OCI-LY3 (cell line): ENCODE results near the gene LILRB5.

ENCODE experiments used
- H2AFZ ChIP-seq: fragments of 200-600, 300-600 bp; shearing (Covaris generic); 2 replicates; pipeline ENCODE4 v1.6.0; 2014; ENCODE audit warnings: antibody characterized with exemption, low read depth, low read length
- H3K27ac ChIP-seq: fragments of 200-600, 300-600 bp; sonication (generic); 2 replicates; pipeline ENCODE4 v1.5.1; 2014; ENCODE audit warnings: mild to moderate bottlenecking, low read length, moderate library complexity, mixed read lengths
- H3K27me3 ChIP-seq: fragments of 200-600, 300-600 bp; sonication (generic); 2 replicates; pipeline ENCODE4 v1.6.1; 2014; ENCODE audit warnings: low read depth, low read length, mixed read lengths
- H3K36me3 ChIP-seq: fragments of 200-600, 300-600 bp; sonication (generic); replicated peaks from 2 replicates; pipeline ENCODE3; 2014; ENCODE audit warnings: low read depth, low read length, mixed read lengths
- H3K4me1 ChIP-seq: fragments of 300-600, 200-600 bp; sonication (generic); 2 replicates; pipeline ENCODE4 v1.6.1; 2014; ENCODE audit warnings: low read length, mixed read lengths
- H3K4me2 ChIP-seq: fragments of 200-600, 300-600 bp; sonication (generic); 2 replicates; pipeline ENCODE4 v1.6.1; 2014; ENCODE audit warnings: low read length, mixed read lengths
- H3K4me3 ChIP-seq: fragments of 300-600, 200-600 bp; sonication (generic); 2 replicates; pipeline ENCODE4 v1.5.1; 2014; ENCODE audit warnings: antibody characterized with exemption, mild to moderate bottlenecking, low read length, moderate library complexity
- H3K79me2 ChIP-seq: fragments of 300-600, 200-600 bp; shearing (Covaris generic); 2 replicates; pipeline ENCODE4 v1.6.1; 2014; ENCODE audit warnings: mild to moderate bottlenecking, low read length, mixed read lengths
- H3K9ac ChIP-seq: fragments of 300-600, 200-600 bp; shearing (Covaris generic); 2 replicates; pipeline ENCODE4 v1.6.0; 2014; ENCODE audit warnings: mild to moderate bottlenecking, low read length, moderate library complexity
- H3K9me3 ChIP-seq: fragments of 200-600, 300-600 bp; shearing (Covaris generic); 2 replicates; pipeline ENCODE4 v1.6.1; 2014; ENCODE audit warnings: low read length, mixed read lengths; ENCODE audit not compliant: insufficient read depth
- H4K20me1 ChIP-seq: fragments of 200-600, 300-600 bp; sonication (generic); 2 replicates; pipeline ENCODE4 v1.6.1; 2016; ENCODE audit warnings: low read length, mixed read lengths; ENCODE audit not compliant: insufficient read depth
- EZH2phosphoT487 ChIP-seq: fragments of 200-600 bp; shearing (Covaris generic); IDR thresholded peaks from 2 replicates; pipeline ENCODE4 v1.6.1; 2018; ENCODE audit warnings: antibody characterized with exemption, mixed run types, low read depth
- TF ChIP-seq, protein P1 (sequence below): fragments of 200-600, 300-600 bp; sonication (generic); IDR thresholded peaks from 2 replicates; pipeline ENCODE4 v1.5.1; 2014; ENCODE audit warnings: antibody characterized with exemption, low read length, low read depth

Gene LILRB5

DNA sequence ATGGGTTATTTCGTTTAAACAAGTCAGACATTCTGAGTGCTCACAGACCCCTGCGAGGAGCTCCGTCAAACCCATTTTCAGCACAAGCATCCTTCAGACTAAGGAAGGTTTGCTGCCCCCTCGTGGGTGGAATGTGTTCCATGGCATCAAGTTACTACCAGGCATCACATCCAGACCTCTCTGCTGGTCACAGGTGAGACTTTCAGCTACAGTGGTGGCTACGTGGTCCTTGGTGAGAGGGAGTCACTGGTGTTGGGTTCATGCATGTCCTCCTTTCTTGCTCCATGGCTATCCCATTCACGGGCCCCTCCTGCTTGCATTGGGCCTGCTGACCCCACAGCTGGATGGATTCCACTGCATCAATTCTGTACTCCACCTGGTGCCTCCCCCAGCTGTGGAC, 9.1 kb upstream of the LILRB5 start:
- H3K36me3 ChIP-seq, result no peaks in the 10 kb centered on the region
- no peak overlapping the region for H3K27ac ChIP-seq
- no peak overlapping the region for H2AFZ ChIP-seq
- H3K79me2 ChIP-seq, result no peaks in the 10 kb centered on the region
- no peak overlapping the region for H3K4me2 ChIP-seq
- no peak overlapping the region for H3K4me3 ChIP-seq
- TF ChIP-seq, protein P1, sequence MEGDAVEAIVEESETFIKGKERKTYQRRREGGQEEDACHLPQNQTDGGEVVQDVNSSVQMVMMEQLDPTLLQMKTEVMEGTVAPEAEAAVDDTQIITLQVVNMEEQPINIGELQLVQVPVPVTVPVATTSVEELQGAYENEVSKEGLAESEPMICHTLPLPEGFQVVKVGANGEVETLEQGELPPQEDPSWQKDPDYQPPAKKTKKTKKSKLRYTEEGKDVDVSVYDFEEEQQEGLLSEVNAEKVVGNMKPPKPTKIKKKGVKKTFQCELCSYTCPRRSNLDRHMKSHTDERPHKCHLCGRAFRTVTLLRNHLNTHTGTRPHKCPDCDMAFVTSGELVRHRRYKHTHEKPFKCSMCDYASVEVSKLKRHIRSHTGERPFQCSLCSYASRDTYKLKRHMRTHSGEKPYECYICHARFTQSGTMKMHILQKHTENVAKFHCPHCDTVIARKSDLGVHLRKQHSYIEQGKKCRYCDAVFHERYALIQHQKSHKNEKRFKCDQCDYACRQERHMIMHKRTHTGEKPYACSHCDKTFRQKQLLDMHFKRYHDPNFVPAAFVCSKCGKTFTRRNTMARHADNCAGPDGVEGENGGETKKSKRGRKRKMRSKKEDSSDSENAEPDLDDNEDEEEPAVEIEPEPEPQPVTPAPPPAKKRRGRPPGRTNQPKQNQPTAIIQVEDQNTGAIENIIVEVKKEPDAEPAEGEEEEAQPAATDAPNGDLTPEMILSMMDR, result peak; percentile 90
- TF ChIP-seq EZH2phosphoT487, result no peak
- H3K9ac ChIP-seq, result no peak overlapping the region
- H3K27me3 ChIP-seq, result peaks cover 41% of the 10 kb centered on the region
- H4K20me1 ChIP-seq, result no peaks in the 10 kb centered on the region
- peaks cover 2% of the 10 kb centered on the region for H3K4me1 ChIP-seq
- H3K9me3 ChIP-seq, result no peaks in the 10 kb centered on the region

GRCh38 chr19:54262470-54262869, 5.4 kb upstream of the LILRB5 start:
- Histone ChIP-seq H3K4me2 (no peak overlapping the region), H2AFZ (no peak overlapping the region), H3K9ac (no peak overlapping the region), H3K79me2 (no peaks in the 10 kb centered on the region), H3K4me1 (no peaks in the 10 kb centered on the region), H3K36me3 (no peaks in the 10 kb centered on the region), H3K9me3 (no peaks in the 10 kb centered on the region), H3K27me3 (peaks cover 33% of the 10 kb centered on the region), H4K20me1 (no peaks in the 10 kb centered on the region), H3K4me3 (no peak overlapping the region), H3K27ac (no peak overlapping the region)
- TF ChIP-seq, protein P1, result no peak
- TF ChIP-seq EZH2phosphoT487, result no peak

- Histone ChIP-seq H3K27ac (no peak overlapping the region), H3K9ac (no peak overlapping the region), H3K36me3 (no peaks in the 10 kb centered on the region), H3K4me1 (no peaks in the 10 kb centered on the region), H3K9me3 (no peaks in the 10 kb centered on the region), H3K27me3 (peaks cover 35% of the 10 kb centered on the region), H3K4me3 (no peak overlapping the region), H3K79me2 (no peaks in the 10 kb centered on the region), H3K4me2 (no peak overlapping the region), H2AFZ (no peak overlapping the region), H4K20me1 (no peaks in the 10 kb centered on the region)
- TF ChIP-seq EZH2phosphoT487, result no peak
- TF ChIP-seq, protein P1, result no peak
Measured at GRCh38 chr19:54262066-54262465, 5.0 kb upstream of the LILRB5 start.

DNA sequence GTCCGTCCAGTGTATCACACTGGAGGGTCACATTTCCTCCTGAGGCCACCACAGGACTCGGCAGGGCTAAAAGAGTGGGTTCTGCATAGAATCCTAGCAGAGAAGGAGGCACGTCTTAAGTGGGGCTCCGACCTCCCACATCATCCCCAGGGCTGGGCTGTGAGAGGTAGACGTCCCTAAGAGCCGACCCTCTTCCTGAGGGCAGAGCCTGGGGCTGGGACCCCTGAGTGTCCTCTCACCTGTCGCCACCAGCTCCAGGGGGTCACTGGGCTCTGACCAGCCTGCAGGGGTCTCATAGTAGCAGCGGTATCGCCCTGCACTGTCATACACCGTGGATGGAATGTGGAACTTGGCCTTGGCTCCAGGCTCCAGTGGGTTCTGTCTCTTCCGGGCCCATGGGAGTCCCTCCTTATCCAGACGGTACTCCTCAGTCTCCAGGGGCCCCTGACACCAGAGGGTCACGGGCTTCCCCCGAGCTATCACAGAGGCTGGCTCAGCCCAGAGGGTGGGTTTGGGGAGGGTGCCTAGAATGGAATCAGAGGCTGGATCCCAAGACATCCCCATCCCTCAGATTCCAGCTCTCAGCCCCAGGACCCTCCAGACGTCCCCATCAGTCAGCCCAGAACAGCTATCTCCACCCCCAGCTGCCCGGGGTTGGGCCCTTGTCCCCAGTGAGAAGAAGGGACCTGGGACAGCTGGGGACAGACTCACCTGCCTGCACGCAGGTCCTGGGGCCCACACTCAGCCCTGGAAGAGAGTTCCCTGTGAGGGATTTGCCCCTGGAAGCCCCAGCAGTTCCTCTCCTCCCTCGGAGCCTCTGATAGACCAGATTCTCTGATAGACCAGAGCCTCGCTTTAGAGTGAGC, 590 bp downstream of the LILRB5 start:
- no peak overlapping the region for H3K4me3 ChIP-seq
- H3K79me2 ChIP-seq, result no peaks in the 10 kb centered on the region
- H3K27ac ChIP-seq, result no peak overlapping the region
- no peak for TF ChIP-seq EZH2phosphoT487
- TF ChIP-seq, protein P1, result no peak
- H3K27me3 ChIP-seq, result peaks cover 62% of the 10 kb centered on the region
- H3K36me3 ChIP-seq, result no peaks in the 10 kb centered on the region
- no peak overlapping the region for H2AFZ ChIP-seq
- 0 out of 2 replicates have a peak, but pooled peaks cover 4% of the 10 kb centered on the region for H3K4me1 ChIP-seq
- no peaks in the 10 kb centered on the region for H4K20me1 ChIP-seq
- H3K4me2 ChIP-seq, result no peak overlapping the region
- H3K9ac ChIP-seq, result no peak overlapping the region
- H3K9me3 ChIP-seq, result no peaks in the 10 kb centered on the region
